Purkinje cell (primary cell): ENCODE measurements around the gene RPL12. TPM values are rescaled to one million over a fixed set of nuclear protein-coding genes. Genes with fewer than 3 reads are reported as not detected.

Experiments used
- polyA plus RNA-seq: library from polyadenylated mRNA; unstranded; fragments of >200 nt; fragmentation: Nextera tagmentation; gene quantifications from 2 replicates; pipeline ENCODE4 v1.2.1, GENCODE V29; 2014

The RPL12 gene
- polyA plus RNA-seq = 228 and 230 TPM in 2 replicates

DNA sequence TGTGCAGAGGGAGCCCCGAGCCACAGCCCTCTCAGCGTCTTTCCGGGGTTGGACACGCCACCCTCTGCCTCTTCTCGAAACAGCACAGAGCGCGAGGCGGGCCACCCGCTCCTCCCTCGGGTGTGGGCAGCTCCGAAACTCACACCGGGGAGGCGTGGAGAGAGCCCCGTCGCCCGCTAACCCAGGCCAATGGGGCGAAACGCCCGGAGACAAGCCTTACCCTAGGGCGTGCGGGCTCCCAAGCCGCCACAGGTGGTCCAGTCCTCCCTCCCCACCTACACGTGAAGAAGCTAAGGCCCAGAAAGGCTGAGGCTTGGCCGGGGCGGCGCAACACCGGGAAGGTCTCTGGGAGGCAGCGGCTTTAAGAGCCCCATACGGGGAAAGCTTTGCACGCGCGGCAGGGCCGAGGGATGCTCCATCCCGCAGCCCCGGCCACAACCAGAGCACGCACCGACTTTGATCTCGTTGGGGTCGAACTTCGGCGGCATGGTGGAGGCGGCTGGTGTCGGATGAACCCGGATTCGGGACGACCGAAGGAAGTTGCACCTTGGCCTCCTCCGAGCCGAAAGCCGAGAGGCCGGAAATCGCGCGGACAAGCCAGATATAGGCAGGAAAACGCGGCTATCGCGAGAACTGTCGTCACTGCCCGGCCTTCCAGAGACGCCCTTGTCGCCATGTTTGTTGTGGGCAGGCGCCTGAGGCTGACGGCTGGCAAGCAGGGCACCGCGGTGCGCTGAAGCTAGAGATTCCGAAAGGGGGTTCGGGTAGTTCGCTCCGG, at the start of gene RPL12, which contains the start of gene LRSAM1:
Gene RPL12 (minus strand): TSS at position 577 of the 778 bp plus-strand sequence. CDS start 89 bp downstream, at position 488.
Gene LRSAM1 (plus strand): TSS at position 681 of the 778 bp plus-strand sequence. CDS start 3,018 bp downstream, outside the sequence.

DNA sequence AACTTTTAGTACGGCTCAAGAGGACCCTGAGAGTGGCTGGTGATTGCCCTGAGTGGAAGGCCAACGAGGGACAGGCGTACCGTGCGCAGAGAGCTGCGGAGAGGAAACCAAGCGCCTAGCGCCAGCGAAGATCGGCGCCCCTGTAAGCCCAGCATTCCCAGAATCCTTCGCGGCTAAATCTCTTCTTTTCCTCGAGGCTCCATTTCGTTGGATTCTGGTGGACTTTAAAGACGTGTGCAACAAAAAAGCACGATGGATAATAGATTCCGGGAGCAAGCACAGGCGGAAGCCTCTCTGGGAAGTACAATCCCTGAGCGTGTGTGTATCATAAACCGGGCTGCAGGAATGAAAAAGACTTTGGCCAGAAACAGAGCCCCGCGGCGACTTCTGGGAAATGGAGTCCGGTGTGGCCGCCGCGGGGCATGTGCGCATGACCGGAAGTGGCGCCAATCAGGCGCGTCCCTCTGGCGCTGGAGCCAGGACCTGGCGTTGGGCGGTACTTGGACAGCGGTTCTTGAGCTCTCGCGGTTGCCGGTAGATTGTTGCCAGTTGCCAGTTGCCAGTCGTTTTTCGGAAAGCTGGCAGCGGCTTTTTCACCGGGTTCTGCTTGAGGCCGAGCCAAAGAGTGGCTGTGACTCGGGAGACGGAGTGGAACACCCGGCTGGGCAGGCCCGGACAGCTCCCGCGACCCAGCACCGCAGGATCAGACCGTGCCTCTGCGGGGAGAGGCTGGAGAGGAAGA, 27.1 kb downstream of the RPL12 start, which contains the start of gene ZNF79:
Gene ZNF79 (plus strand): TSS at position 449 of the 742 bp plus-strand sequence. CDS start 406 bp downstream, outside the sequence.

Other genes with a start within 250 kb of the RPL12 start
- gene GARNL3, start 186.6 kb downstream of the RPL12 start, polyA plus RNA-seq = 150 and 157 TPM in 2 replicates
- 21.9 and 31.2 TPM in 2 replicates for gene SLC2A8, start 54.2 kb downstream of the RPL12 start, polyA plus RNA-seq
- 0.50 and 2.4 TPM in 2 replicates for gene ZNF79, start 27.0 kb downstream of the RPL12 start, polyA plus RNA-seq
- gene LRSAM1, start 104 bp upstream of the RPL12 start, polyA plus RNA-seq = 2.0 and 3.2 TPM in 2 replicates
- 125 and 169 TPM in 2 replicates for gene STXBP1, start 160.9 kb upstream of the RPL12 start, polyA plus RNA-seq